ENCODE measurements around the gene TEX2.
"Not testable (repeated sequence)": the region's sequence is repeated elsewhere in the genome, so short reads cannot be mapped to it uniquely, and the experiment has no call there.

DNA sequence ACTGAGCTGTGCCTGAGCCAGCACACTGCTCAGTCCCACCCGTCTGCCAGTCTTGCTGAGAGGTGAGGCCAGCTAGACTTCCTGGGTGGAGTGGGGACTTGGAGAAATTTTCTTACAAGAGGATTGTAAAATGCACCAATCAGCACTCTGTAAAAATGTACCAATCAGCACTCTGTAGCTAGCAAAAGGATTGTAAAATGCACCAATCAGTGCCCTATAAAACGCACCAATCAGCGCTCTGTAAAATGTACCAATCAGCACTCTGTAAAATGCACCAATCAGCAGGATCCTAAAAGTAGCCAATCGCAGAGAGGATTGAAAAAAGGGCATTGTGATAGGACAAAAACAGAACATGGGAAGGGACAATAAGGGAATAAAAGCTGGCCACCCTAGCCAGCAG is 84.0 kb downstream of the TEX2 start:
- TF ChIP-seq, protein P1, sequence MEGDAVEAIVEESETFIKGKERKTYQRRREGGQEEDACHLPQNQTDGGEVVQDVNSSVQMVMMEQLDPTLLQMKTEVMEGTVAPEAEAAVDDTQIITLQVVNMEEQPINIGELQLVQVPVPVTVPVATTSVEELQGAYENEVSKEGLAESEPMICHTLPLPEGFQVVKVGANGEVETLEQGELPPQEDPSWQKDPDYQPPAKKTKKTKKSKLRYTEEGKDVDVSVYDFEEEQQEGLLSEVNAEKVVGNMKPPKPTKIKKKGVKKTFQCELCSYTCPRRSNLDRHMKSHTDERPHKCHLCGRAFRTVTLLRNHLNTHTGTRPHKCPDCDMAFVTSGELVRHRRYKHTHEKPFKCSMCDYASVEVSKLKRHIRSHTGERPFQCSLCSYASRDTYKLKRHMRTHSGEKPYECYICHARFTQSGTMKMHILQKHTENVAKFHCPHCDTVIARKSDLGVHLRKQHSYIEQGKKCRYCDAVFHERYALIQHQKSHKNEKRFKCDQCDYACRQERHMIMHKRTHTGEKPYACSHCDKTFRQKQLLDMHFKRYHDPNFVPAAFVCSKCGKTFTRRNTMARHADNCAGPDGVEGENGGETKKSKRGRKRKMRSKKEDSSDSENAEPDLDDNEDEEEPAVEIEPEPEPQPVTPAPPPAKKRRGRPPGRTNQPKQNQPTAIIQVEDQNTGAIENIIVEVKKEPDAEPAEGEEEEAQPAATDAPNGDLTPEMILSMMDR (IDR thresholded peaks at IDR 0.05; ENCODE audit: insufficient read depth, low read length), result not testable (repeated sequence)
- not testable (repeated sequence) for TF ChIP-seq POLR2AphosphoS5, GABPA (IDR thresholded peaks at IDR 0.05; ENCODE audit: low read depth)

All from HL-60 (cell line).